Astrocyte of the spinal cord (primary cell): ENCODE data around the gene VPS41.
A peak's percentile ranks its signal among the peaks of the same experiment; 100 is the strongest.

Experiments used
- DNase-seq: peaks from one replicate; pipeline ENCODE4 v3.0.0; 2011; ENCODE audit warnings: low read depth, low spot score
- H3K4me3 ChIP-seq: 2 replicates; pipeline ENCODE4 v1.5.1; 2011; ENCODE audit warnings: low read depth, mild to moderate bottlenecking, low read length, moderate library complexity
- in situ Hi-C: cut with HindIII; loops from 2 replicates; pipeline ENCODE4 v1.10.0; 2017; ENCODE audit warnings: low sequenced_read_pairs
- TF ChIP-seq, protein P1 (sequence below): IDR thresholded peaks from 2 replicates; pipeline ENCODE4 v1.5.1; 2012; ENCODE audit warnings: low read depth, mild to moderate bottlenecking, low read length, inconsistent platforms

The VPS41 gene

DNA sequence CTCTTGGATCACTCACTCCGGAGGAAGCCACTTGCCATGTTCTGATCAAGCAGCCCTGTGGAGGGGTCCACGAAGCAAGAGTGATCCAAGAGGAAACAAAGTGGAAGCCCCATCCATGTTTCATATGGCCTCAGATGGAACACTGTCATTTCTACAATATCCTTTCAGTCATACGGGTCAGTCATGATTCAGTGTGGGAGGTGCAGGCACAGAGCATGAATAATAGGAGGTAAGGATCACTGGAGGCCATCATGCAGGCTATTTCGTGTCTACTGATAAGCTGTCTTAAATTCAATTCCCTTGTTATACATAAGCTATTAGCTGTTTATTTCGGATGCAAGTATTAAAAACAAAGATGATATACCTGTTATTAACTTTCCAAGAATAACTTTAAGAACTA, 36.8 kb downstream of the VPS41 start:
- TF ChIP-seq, protein P1, sequence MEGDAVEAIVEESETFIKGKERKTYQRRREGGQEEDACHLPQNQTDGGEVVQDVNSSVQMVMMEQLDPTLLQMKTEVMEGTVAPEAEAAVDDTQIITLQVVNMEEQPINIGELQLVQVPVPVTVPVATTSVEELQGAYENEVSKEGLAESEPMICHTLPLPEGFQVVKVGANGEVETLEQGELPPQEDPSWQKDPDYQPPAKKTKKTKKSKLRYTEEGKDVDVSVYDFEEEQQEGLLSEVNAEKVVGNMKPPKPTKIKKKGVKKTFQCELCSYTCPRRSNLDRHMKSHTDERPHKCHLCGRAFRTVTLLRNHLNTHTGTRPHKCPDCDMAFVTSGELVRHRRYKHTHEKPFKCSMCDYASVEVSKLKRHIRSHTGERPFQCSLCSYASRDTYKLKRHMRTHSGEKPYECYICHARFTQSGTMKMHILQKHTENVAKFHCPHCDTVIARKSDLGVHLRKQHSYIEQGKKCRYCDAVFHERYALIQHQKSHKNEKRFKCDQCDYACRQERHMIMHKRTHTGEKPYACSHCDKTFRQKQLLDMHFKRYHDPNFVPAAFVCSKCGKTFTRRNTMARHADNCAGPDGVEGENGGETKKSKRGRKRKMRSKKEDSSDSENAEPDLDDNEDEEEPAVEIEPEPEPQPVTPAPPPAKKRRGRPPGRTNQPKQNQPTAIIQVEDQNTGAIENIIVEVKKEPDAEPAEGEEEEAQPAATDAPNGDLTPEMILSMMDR, result no peak
- H3K4me3 ChIP-seq, result no peak overlapping the region
- DNase-seq, result no peak
- in situ Hi-C loops, result no loop called here

DNA sequence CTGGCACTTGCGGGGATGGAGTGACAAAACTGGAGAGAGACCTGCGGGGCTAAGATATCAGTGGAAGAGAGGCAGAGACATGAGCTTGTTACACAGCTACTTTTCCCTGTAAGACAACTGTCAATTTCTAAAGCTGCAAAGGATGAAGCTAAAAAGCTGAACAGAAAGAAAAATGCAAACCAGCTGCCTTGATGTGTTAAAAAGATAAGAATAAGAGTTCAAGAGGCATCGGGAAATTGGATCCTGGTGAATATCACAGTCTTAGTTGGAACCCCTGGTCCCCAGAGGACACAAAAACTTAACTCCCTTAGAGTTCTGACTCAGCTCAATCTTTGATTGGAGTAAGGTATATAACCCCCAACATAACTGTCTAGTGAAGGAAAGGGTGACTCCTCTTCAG, 38.8 kb downstream of the VPS41 start:
- TF ChIP-seq, protein P1, result no peak
- no peak overlapping the region for H3K4me3 ChIP-seq
- DNase-seq, result no peak
- in situ Hi-C loops, result no loop called here

DNA sequence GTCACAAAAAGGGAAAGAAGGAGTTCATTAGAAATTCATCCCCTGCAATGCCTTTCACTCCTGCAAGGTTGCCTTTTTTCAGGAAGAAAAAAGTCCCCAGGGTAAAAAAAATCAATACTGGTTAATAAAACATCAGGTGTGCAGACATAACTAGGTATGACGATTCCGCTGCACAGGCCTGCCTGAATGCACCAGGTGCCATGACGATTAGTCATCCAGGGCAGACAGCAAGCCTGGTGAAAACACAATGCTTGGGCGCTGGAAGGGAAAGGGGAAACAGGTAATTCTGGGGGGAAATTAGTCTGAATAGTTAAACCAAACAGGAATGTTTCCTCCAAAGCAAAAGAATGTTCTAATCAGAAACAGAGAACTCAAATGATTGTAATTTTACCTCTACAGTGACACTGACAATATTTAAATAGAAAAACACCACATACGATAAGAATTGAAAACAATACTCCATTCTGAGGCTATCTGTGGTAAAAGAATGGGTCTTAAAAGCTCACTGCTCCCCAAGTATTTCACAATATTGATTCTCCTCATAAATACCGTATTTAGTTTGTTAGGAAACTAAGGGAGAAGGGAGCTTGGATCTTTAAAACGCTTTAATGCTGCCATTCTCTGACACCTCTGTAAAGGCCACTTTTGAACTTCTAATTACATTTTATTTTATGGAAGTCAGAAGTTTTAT, 45.2 kb downstream of the VPS41 start:
- TF ChIP-seq, protein P1, result no peak
- in situ Hi-C loops, result no loop called here
- DNase-seq, result no peak
- no peak overlapping the region for H3K4me3 ChIP-seq

DNA sequence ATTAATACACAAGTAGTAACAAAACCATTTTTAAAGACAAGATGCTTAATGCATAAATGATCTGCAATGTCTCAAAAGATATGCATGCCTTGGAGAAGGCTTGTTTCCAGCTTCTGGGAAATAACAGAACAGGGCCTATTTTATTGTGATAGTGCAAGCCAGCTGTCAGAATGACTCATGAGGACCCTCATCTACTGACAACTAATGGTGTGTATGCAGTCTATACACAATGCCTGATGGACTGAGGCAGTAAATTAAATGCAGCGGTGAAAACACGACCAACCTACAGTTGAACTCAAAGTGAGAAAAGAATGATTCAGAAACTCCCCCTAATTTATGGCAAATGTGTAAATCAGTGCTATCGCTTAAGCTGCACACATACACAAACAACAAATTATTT, 46.3 kb downstream of the VPS41 start:
- H3K4me3 ChIP-seq, result no peak overlapping the region
- no peak for DNase-seq
- in situ Hi-C loops, result no loop called here
- TF ChIP-seq, protein P1, result no peak

DNA sequence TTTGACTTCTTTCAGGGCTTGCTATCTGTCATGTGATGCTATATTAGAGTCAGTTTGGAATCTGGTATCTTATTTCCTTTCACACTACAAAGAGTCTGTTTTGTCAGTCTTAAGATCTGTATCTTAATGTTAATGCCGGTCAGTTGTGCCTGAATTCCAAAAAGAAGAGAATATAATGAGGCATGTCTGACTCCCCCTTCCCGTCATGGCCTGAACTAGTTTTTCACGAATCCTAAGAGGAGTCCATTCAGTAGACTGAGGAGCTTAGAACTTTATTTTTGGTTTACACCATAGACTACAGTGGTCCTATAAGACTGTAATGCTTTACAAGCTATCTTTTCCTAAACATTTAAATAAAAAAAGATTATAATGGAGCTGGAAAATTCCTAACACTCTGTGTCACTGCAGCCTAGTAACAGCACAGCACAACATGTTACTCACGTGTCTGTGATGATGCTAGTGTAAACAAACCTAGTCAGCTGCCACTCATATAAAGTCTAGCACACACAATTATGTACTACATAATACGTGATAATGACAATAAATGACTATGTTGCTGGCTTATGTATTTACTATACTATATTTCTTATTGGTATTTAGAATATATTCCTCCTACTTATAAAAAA, 50.6 kb downstream of the VPS41 start:
- TF ChIP-seq, protein P1, result no peak
- peak; percentile 50 for DNase-seq
- in situ Hi-C loops, result no loop called here
- H3K4me3 ChIP-seq, result no peak overlapping the region

DNA sequence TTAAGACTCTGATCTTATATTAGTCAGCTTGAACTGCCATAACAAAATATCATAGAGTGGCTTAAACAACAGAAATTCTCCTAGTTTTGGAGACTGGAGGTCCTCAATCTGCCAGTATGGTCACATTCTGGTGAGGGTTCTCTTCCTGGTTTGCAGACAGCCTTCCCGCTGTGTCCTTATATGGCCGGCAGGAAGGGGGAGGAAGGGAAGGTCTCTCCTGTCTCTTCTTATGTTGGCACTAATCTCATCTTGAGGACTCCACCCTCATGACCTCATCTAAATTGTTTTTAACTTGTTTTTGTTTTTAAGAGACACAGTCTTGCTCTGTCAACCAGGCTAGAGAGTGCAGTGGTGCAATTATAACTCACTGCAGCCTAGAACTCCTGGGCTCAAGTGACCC, 53.1 kb downstream of the VPS41 start:
- DNase-seq, result no peak
- H3K4me3 ChIP-seq, result no peak overlapping the region
- TF ChIP-seq, protein P1, result no peak
- in situ Hi-C loops, result no loop called here
